ENCODE data around the gene SYK.

Gene SYK

DNA sequence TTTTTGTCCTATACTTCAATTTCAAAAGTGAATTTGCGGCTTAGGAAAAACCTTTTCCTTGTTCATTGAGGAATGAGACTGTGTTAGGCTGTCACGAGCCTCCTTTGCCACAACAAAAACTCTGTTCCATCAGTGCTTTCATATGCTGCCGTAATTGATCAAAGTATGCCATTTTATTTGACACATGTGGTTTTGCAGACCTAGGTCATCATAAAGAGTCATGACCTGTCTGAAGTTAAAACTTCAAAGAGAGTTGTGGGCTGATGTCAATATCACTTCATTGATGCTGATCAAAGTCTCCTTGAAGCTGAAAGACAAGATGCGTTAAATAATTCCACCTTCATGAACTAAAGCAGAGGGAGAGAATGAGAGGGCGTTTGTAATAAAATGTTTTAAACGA, 55.5 kb downstream of the SYK start:
- TF ChIP-seq, protein P1, sequence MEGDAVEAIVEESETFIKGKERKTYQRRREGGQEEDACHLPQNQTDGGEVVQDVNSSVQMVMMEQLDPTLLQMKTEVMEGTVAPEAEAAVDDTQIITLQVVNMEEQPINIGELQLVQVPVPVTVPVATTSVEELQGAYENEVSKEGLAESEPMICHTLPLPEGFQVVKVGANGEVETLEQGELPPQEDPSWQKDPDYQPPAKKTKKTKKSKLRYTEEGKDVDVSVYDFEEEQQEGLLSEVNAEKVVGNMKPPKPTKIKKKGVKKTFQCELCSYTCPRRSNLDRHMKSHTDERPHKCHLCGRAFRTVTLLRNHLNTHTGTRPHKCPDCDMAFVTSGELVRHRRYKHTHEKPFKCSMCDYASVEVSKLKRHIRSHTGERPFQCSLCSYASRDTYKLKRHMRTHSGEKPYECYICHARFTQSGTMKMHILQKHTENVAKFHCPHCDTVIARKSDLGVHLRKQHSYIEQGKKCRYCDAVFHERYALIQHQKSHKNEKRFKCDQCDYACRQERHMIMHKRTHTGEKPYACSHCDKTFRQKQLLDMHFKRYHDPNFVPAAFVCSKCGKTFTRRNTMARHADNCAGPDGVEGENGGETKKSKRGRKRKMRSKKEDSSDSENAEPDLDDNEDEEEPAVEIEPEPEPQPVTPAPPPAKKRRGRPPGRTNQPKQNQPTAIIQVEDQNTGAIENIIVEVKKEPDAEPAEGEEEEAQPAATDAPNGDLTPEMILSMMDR (IDR thresholded peaks at IDR 0.05; ENCODE audit: low read depth, low read length, missing control alignments), result no peak
- Histone ChIP-seq H3K27me3 (replicated peaks) (no peaks in the 10 kb centered on the region), H3K36me3 (replicated peaks) (no peaks in the 10 kb centered on the region), H3K27ac (no peak overlapping the region), H3K4me3 (ENCODE audit: low read depth, low read length) (no peak overlapping the region)
- no peak for DNase-seq
- in situ Hi-C loops (cut with HindIII; ENCODE audit: low pct_ligation_motif_present, low sequenced_read_pairs), result no loop called here

DNA sequence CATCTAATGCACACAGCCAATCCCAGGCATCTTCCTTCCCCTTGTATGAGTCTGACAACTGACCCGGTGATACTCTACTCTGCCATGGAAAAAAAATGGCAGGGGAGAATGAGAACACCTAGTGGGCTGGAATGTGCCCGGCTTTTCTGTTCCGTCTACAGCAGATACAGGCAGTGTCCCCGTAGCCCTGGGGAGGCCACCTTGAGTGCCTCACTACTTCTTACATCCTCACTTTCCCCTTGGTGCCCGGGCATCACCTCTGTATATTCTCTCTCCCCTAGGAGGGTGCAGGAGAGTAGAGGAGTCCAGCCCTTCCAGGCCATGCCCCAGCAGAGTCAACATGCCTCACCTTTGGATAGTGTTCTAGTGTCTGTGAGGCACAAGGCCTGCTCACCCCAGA, 56.2 kb downstream of the SYK start:
- TF ChIP-seq, protein P1 (IDR thresholded peaks at IDR 0.05; ENCODE audit: low read depth, low read length, missing control alignments), result no peak
- DNase-seq, result no peak
- H3K27ac ChIP-seq, result no peak overlapping the region
- H3K4me3 ChIP-seq (ENCODE audit: low read depth, low read length), result no peak overlapping the region
- in situ Hi-C loops (cut with HindIII; ENCODE audit: low pct_ligation_motif_present, low sequenced_read_pairs), result no loop called here
- no peaks in the 10 kb centered on the region for H3K27me3 ChIP-seq (replicated peaks)
- H3K36me3 ChIP-seq (replicated peaks), result no peaks in the 10 kb centered on the region

DNA sequence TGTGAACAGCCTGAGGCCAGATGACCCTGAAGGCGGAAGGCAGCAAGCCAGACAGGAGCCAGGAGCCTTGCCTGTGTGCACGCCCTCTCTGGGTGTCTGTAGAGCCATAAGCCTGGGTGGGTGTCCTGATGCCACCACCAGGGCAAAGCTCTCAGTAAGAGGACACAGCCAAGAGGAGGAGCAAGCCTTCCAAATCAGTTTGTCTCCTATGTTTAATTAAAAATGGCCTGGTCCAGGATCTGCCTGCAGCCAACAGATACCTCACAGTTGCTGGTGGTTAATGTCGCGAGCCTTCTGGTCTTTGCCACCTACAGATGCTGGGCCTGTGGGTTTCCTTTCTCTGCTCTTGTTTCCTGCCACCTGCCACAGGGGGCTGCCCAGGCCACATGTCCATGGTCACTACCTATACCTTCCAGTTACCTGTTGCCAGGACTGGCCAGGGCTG, 56.9 kb downstream of the SYK start:
- TF ChIP-seq, protein P1 (IDR thresholded peaks at IDR 0.05; ENCODE audit: low read depth, low read length, missing control alignments), result no peak
- no peak overlapping the region for H3K27ac ChIP-seq
- DNase-seq, result no peak
- no peaks in the 10 kb centered on the region for H3K36me3 ChIP-seq (replicated peaks)
- no peak overlapping the region for H3K4me3 ChIP-seq (ENCODE audit: low read depth, low read length)
- H3K27me3 ChIP-seq (replicated peaks), result no peaks in the 10 kb centered on the region
- in situ Hi-C loops (cut with HindIII; ENCODE audit: low pct_ligation_motif_present, low sequenced_read_pairs), result no loop called here

DNA sequence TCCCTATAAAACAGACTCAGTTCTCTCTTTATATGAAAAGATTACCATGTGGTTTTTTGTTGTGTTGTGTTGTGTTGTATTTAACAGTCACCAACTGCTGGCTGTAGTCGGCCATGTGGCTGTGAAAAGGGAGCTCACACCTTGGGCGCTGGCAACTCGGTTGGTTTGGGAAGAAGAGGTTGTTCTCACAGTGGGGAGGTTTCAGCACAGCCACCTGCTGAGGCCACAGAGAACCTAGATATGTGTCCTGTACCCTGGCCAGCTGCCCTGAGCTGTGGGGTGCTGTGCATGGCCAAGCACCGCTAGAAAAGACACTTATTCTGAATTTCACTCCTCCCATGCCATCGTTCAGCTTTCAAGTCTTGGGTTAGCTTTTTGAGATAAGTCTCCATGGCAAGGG, 58.8 kb downstream of the SYK start:
- DNase-seq, result no peak
- Histone ChIP-seq H3K4me3 (ENCODE audit: low read depth, low read length) (no peak overlapping the region), H3K27me3 (replicated peaks) (no peaks in the 10 kb centered on the region), H3K36me3 (replicated peaks) (no peaks in the 10 kb centered on the region), H3K27ac (no peak overlapping the region)
- TF ChIP-seq, protein P1 (IDR thresholded peaks at IDR 0.05; ENCODE audit: low read depth, low read length, missing control alignments), result no peak
- in situ Hi-C loops (cut with HindIII; ENCODE audit: low pct_ligation_motif_present, low sequenced_read_pairs), result no loop called here

DNA sequence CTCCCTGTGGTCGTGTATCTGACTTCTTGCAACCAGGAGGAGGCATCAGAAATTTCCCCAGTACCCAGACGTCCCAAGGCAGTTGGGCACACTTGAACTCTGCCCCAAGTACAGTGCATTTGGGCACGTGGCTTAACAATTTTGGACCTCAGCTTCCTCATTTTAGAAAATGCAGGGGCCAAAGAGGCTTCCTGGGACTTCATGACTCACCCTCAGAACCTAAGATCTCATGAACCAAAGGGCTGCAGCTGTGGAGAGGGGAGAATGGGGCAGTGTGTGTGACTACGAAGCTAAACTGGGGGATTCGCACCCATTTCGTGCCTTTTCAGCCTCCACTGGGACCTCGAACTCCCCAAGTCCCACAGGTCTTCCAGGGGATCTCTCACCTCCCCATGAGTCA, 59.2 kb downstream of the SYK start:
- H3K36me3 ChIP-seq (replicated peaks), result no peaks in the 10 kb centered on the region
- H3K27me3 ChIP-seq (replicated peaks), result no peaks in the 10 kb centered on the region
- in situ Hi-C loops (cut with HindIII; ENCODE audit: low pct_ligation_motif_present, low sequenced_read_pairs), result no loop called here
- no peak overlapping the region for H3K27ac ChIP-seq
- TF ChIP-seq, protein P1 (IDR thresholded peaks at IDR 0.05; ENCODE audit: low read depth, low read length, missing control alignments), result no peak
- no peak overlapping the region for H3K4me3 ChIP-seq (ENCODE audit: low read depth, low read length)
- no peak for DNase-seq

DNA sequence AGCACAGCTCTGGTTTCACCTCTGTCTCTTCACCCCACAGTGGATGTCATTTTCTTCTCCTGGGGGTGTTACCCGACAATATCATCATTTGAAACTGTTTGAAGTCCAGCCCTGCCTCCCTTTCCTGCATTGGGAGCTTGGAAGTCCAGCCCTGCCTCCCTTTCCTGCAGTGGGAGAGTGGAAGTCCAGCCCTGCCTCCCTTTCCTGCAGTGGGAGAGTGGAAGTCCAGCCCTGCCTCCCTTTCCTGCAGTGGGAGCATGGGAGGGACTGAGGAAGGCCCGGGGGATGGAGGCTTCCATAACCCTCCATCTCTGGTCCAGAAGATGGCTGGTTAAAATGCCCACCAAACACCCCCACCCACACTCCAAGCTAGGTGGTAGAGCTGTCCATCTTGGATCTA, 59.8 kb downstream of the SYK start:
- no peak for DNase-seq
- Histone ChIP-seq H3K4me3 (ENCODE audit: low read depth, low read length) (no peak overlapping the region), H3K27ac (no peak overlapping the region), H3K27me3 (replicated peaks) (no peaks in the 10 kb centered on the region), H3K36me3 (replicated peaks) (no peaks in the 10 kb centered on the region)
- TF ChIP-seq, protein P1 (IDR thresholded peaks at IDR 0.05; ENCODE audit: low read depth, low read length, missing control alignments), result no peak
- in situ Hi-C loops (cut with HindIII; ENCODE audit: low pct_ligation_motif_present, low sequenced_read_pairs), result no loop called here

Data from brain microvascular endothelial cell (primary cell).